Measurements from ENCODE around the gene CTRB2. TPM values are rescaled to one million over a fixed set of nuclear protein-coding genes. Genes with fewer than 3 reads are reported as not detected.

Gene CTRB2
- total and polyA plus RNA-seq, 4 donors = 0.09 to 0.33 TPM; not detected in 2

DNA sequence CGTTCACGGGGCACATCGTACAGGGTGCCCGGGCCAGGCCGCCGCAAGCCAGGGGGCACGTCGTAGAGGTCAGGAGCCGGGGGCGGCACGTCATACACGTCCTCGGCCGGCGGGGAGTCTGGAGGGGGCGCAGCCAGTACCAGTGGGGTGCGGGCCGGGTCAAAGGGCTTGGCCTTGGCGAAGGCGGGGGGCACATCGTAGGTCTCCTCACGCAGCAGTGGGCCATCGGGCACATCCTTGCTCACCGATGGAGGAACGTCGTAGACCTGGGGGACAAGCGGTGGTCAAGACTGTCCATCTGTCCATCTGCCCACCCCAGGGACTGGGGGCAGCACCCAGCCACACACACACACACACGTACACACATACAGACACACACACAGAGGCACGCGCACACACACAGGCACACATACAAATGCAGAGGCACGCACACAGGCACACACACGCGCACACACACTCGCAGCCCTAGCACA lies 28.8 kb upstream of the CTRB2 start:
- no peak overlapping the region for H3K27ac ChIP-seq (ENCODE audit: low read depth in 1 of 2, low read length in 2 of 2)
- H3K9me3 ChIP-seq (ENCODE audit: control insufficient read depth in 4 of 4, low read length in 3 of 4) = no peaks in the 10 kb centered on the region
- peaks cover 0 to 5% (median 1%) of the 10 kb centered on the region in 4 donors for H3K4me1 ChIP-seq (ENCODE audit: control insufficient read depth in 4 of 4, insufficient read depth in 4 of 4, low read length in 3 of 4)
- no peak overlapping the region for H3K9ac ChIP-seq (ENCODE audit: low read depth in 1 of 2, low read length in 2 of 2)
- TF ChIP-seq NR2F2 (IDR thresholded peaks at IDR 0.05) (no peak), ATF3 (IDR thresholded peaks at IDR 0.05) (no peak), HNF4G (IDR thresholded peaks at IDR 0.05) (no peak), FOXA2 (IDR thresholded peaks at IDR 0.05) (no peak), RXRA (IDR thresholded peaks at IDR 0.05) (no peak), FOXA1 (IDR thresholded peaks at IDR 0.05) (no peak), SP1 (IDR thresholded peaks at IDR 0.05) (no peak), JUND (IDR thresholded peaks at IDR 0.05) (no peak), EGR1 (IDR thresholded peaks at IDR 0.05; ENCODE audit: low read depth in 2 of 2) (no peak), REST (IDR thresholded peaks at IDR 0.05) (no peak), HNF4A (conservative IDR thresholded peaks at IDR 0.05) (no peak), RAD21 (IDR thresholded peaks at IDR 0.05) (no peak), YY1 (IDR thresholded peaks at IDR 0.05) (no peak)
- TF ChIP-seq, protein P1, sequence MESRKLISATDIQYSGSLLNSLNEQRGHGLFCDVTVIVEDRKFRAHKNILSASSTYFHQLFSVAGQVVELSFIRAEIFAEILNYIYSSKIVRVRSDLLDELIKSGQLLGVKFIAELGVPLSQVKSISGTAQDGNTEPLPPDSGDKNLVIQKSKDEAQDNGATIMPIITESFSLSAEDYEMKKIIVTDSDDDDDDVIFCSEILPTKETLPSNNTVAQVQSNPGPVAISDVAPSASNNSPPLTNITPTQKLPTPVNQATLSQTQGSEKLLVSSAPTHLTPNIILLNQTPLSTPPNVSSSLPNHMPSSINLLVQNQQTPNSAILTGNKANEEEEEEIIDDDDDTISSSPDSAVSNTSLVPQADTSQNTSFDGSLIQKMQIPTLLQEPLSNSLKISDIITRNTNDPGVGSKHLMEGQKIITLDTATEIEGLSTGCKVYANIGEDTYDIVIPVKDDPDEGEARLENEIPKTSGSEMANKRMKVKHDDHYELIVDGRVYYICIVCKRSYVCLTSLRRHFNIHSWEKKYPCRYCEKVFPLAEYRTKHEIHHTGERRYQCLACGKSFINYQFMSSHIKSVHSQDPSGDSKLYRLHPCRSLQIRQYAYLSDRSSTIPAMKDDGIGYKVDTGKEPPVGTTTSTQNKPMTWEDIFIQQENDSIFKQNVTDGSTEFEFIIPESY (IDR thresholded peaks at IDR 0.05) = no peak
- TF ChIP-seq, protein P2, sequence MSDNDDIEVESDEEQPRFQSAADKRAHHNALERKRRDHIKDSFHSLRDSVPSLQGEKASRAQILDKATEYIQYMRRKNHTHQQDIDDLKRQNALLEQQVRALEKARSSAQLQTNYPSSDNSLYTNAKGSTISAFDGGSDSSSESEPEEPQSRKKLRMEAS (IDR thresholded peaks at IDR 0.05) = no peak
- H3K27me3 ChIP-seq (ENCODE audit: control insufficient read depth in 4 of 4, insufficient read depth in 4 of 4, low read length in 3 of 4) = no peaks in the 10 kb centered on the region
- H3K36me3 ChIP-seq (ENCODE audit: control insufficient read depth in 4 of 4, insufficient read depth in 3 of 4, low read depth in 1 of 4, low read length in 3 of 4) = peaks cover 0 to 23% (median 16%) of the 10 kb centered on the region in 4 donors
- 94% methylated on average over 34 of the region's 34 CpGs for WGBS
- no peak for DNase-seq (ENCODE audit: low spot score)
- H3K4me3 ChIP-seq (ENCODE audit: low read depth in 1 of 3, low read length in 3 of 3) = no peak overlapping the region

- Histone ChIP-seq H3K27me3 (ENCODE audit: control insufficient read depth in 4 of 4, insufficient read depth in 4 of 4, low read length in 3 of 4) (no peaks in the 10 kb centered on the region), H3K36me3 (ENCODE audit: control insufficient read depth in 4 of 4, insufficient read depth in 3 of 4, low read depth in 1 of 4, low read length in 3 of 4) (peaks cover 0 to 23% (median 16%) of the 10 kb centered on the region in 4 donors), H3K9ac (ENCODE audit: low read depth in 1 of 2, low read length in 2 of 2) (no peak overlapping the region), H3K9me3 (ENCODE audit: control insufficient read depth in 4 of 4, low read length in 3 of 4) (no peaks in the 10 kb centered on the region), H3K4me1 (ENCODE audit: control insufficient read depth in 4 of 4, insufficient read depth in 4 of 4, low read length in 3 of 4) (peaks cover 0 to 5% (median 1%) of the 10 kb centered on the region in 4 donors), H3K4me3 (ENCODE audit: low read depth in 1 of 3, low read length in 3 of 3) (no peak overlapping the region), H3K27ac (ENCODE audit: low read depth in 1 of 2, low read length in 2 of 2) (no peak overlapping the region)
- TF ChIP-seq, protein P2 (IDR thresholded peaks at IDR 0.05) = no peak
- no peak for TF ChIP-seq JUND (IDR thresholded peaks at IDR 0.05)
- no peak for TF ChIP-seq RAD21 (IDR thresholded peaks at IDR 0.05)
- TF ChIP-seq FOXA1 (IDR thresholded peaks at IDR 0.05) = no peak
- TF ChIP-seq GABPA (IDR thresholded peaks at IDR 0.05 in 1 of 2, conservative IDR thresholded peaks at IDR 0.05 in 1 of 2) = no peak
- TF ChIP-seq YY1 (IDR thresholded peaks at IDR 0.05) = no peak
- no peak for TF ChIP-seq ATF3 (IDR thresholded peaks at IDR 0.05)
- TF ChIP-seq HNF4G (IDR thresholded peaks at IDR 0.05) = no peak
- DNase-seq (ENCODE audit: low spot score) = no peak
- 88% methylated on average over 48 of the region's 48 CpGs for WGBS
Measured at GRCh38 chr16:75234856-75235696, 28.1 kb upstream of the CTRB2 start.

Data from liver (tissue), 9 donors.